GM23338 (cell line): Measurements from ENCODE around the gene SDHAF1.

ENCODE experiments used
- CREB1 ChIP-seq: fragments of 250-450 bp; sonication (Bioruptor Pico); IDR thresholded peaks from 2 replicates; pipeline ENCODE4 v1.5.0; 2020; ENCODE audit warnings: low read depth, mild to moderate bottlenecking, moderate library complexity
- CTCF ChIP-seq, 2 experiments: fragments of 200-600 bp in 1 of 2; sonication (generic) in 1 of 2; conservative IDR thresholded peaks; 2 replicates each; pipeline versions ENCODE4 v1.5.1 to v1.6.1; 2016 to 2017; ENCODE audit warnings: antibody characterized with exemption in 2 of 2, low read depth in 2 of 2, mild to moderate bottlenecking in 2 of 2, moderate library complexity in 1 of 2
- ETS1 ChIP-seq: IDR thresholded peaks from 2 replicates; pipeline ENCODE4 v1.6.1; 2016; ENCODE audit warnings: antibody characterized with exemption
- EZH2 ChIP-seq: fragments of 200-600 bp; sonication (generic); IDR thresholded peaks from one replicate; pipeline ENCODE4 v1.8.0; 2017; ENCODE audit warnings: antibody characterized with exemption, mild to moderate bottlenecking, low read depth; ENCODE audit not compliant: unreplicated experiment
- EZH2phosphoT487 ChIP-seq: fragments of 200-600 bp; sonication (generic); IDR thresholded peaks from one replicate; pipeline ENCODE4 v1.8.1; 2018; ENCODE audit warnings: antibody characterized with exemption; ENCODE audit not compliant: unreplicated experiment
- NANOG ChIP-seq: IDR thresholded peaks from 2 replicates; pipeline ENCODE4 v1.6.1; 2016; ENCODE audit warnings: antibody characterized with exemption, borderline replicate concordance
- POLR2AphosphoS5 ChIP-seq: IDR thresholded peaks from 2 replicates; pipeline ENCODE4 v1.6.1; 2016; ENCODE audit warnings: antibody characterized with exemption, low read depth
- REST ChIP-seq: IDR thresholded peaks from one replicate; pipeline ENCODE4 v1.6.1; 2018; ENCODE audit warnings: antibody characterized with exemption; ENCODE audit not compliant: unreplicated experiment
- STAT1 ChIP-seq: IDR thresholded peaks from one replicate; pipeline ENCODE4 v1.6.1; 2016; ENCODE audit warnings: antibody characterized with exemption; ENCODE audit not compliant: unreplicated experiment
- ZNF114 ChIP-seq: fragments of 250-450 bp; sonication (Bioruptor Pico); IDR thresholded peaks from 2 replicates; pipeline ENCODE4 v1.5.0; 2020; ENCODE audit warnings: mild to moderate bottlenecking, moderate library complexity
- ZNF331 ChIP-seq: fragments of 250-450 bp; sonication (Bioruptor Pico); IDR thresholded peaks from 2 replicates; pipeline ENCODE4 v1.5.0; 2020; ENCODE audit warnings: low read depth, mild to moderate bottlenecking, moderate library complexity

- TF ChIP-seq REST (no peak), CTCF (conservative IDR thresholded peaks at IDR 0.05; ENCODE audit: low read depth in 2 of 2) (no peak), EZH2 (no peak), NANOG (no peak), POLR2AphosphoS5 (no peak), EZH2phosphoT487 (no peak), CREB1 (CRISPR knock-in tag) (no peak), ETS1 (no peak), ZNF114 (CRISPR knock-in tag) (no peak), STAT1 (no peak), ZNF331 (CRISPR knock-in tag) (no peak)
Observed at GRCh38 chr19:36027696-36028095, 32.7 kb downstream of the SDHAF1 start.
